ENCODE data around the gene MLF2. TPM values are rescaled to one million over a fixed set of nuclear protein-coding genes. Genes with fewer than 3 reads are reported as not detected.
A peak's percentile ranks its signal among the peaks of the same experiment; 100 is the strongest.

Gene MLF2
- total RNA-seq, 1 donor from 2014 or later: 162 TPM

DNA sequence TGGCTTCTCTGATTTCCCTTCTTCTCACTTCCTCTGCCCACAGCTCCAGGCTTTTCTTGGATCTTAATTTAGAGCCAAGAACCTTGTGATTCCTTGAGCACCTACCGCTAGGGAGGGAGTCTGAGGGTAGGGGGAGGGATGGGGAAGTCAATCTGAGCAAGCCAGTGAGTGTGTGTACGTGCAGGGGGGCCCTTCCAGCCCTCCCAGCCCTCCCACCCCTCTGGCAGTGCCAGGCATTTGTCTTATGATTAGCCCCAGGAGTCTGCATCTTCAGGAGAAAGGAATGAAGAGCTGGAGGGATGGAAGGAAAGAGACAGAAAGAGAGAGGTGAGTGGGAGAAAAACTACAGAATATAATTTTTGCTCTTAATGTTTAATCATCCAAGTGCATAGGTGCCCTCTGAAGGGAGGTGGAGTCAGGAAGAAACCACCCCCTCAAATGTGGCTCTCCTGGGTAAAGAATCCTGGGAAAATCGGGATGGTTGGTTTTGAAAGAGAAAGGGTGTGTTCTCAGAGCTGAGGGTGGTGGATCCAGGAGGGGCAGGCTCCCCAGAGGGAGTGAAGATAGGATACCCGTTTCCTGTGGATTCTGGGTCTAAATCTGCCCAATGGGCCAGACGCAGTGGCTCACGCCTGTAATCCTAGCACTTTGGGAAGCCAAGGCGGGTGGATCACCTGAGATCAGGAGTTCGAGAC, 54.4 kb downstream of the MLF2 start:
- Mint-ChIP-seq H3K27me3 (ENCODE audit: unreplicated experiment) (peaks cover 32% of the 10 kb centered on the region), H3K27ac (ENCODE audit: unreplicated experiment) (no peak overlapping the region), H3K9me3 (ENCODE audit: unreplicated experiment) (no peaks in the 10 kb centered on the region), H3K36me3 (ENCODE audit: unreplicated experiment) (no peaks in the 10 kb centered on the region), H3K4me3 (ENCODE audit: unreplicated experiment) (peak overlapping the region; percentile 74), H3K4me1 (ENCODE audit: unreplicated experiment) (peaks cover 17% of the 10 kb centered on the region)
- TF ChIP-seq, protein P1, sequence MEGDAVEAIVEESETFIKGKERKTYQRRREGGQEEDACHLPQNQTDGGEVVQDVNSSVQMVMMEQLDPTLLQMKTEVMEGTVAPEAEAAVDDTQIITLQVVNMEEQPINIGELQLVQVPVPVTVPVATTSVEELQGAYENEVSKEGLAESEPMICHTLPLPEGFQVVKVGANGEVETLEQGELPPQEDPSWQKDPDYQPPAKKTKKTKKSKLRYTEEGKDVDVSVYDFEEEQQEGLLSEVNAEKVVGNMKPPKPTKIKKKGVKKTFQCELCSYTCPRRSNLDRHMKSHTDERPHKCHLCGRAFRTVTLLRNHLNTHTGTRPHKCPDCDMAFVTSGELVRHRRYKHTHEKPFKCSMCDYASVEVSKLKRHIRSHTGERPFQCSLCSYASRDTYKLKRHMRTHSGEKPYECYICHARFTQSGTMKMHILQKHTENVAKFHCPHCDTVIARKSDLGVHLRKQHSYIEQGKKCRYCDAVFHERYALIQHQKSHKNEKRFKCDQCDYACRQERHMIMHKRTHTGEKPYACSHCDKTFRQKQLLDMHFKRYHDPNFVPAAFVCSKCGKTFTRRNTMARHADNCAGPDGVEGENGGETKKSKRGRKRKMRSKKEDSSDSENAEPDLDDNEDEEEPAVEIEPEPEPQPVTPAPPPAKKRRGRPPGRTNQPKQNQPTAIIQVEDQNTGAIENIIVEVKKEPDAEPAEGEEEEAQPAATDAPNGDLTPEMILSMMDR (IDR thresholded peaks at IDR 0.05): no peak
- DNase-seq (ENCODE audit: extremely low spot score, unreplicated experiment): no peak

Other genes with a start within 250 kb of the MLF2 start
- 1,754 and 1,775 TPM in 2 replicates for gene GAPDH, start 218.6 kb downstream of the MLF2 start, total RNA-seq
- 35.9 and 40.7 TPM in 2 replicates for gene IFFO1, start 197.1 kb downstream of the MLF2 start, total RNA-seq
- gene NOP2, start 184.8 kb downstream of the MLF2 start, total RNA-seq: 32.5 and 34.5 TPM in 2 replicates
- gene CHD4, start 145.8 kb downstream of the MLF2 start, total RNA-seq: 348 and 351 TPM in 2 replicates
- 0.32 and 0.50 TPM in 2 replicates for gene LPAR5, start 117.2 kb downstream of the MLF2 start, total RNA-seq
- 0.73 and 1.0 TPM in 2 replicates for gene ACRBP, start 105.7 kb downstream of the MLF2 start, total RNA-seq
- 56.7 and 58.8 TPM in 2 replicates for gene ING4, start 90.0 kb downstream of the MLF2 start, total RNA-seq
- gene ZNF384, start 63.8 kb downstream of the MLF2 start, total RNA-seq: 66.6 and 68.3 TPM in 2 replicates
- gene PIANP, start 52.3 kb downstream of the MLF2 start, total RNA-seq: 3.9 and 5.2 TPM in 2 replicates
- 61.4 and 73.0 TPM in 2 replicates for gene COPS7A, start 29.1 kb downstream of the MLF2 start, total RNA-seq
- 501 and 554 TPM in 2 replicates for gene PTMS, start 13.2 kb upstream of the MLF2 start, total RNA-seq
- 1.1 and 2.5 TPM in 2 replicates for gene LAG3, start 19.4 kb upstream of the MLF2 start, total RNA-seq
- 0.60 and 0.62 TPM in 2 replicates for gene CD4, start 36.4 kb upstream of the MLF2 start, total RNA-seq
- 11.5 and 12.0 TPM in 2 replicates for gene GPR162, start 68.7 kb upstream of the MLF2 start, total RNA-seq
- gene P3H3, start 75.3 kb upstream of the MLF2 start, total RNA-seq: 86.5 and 90.8 TPM in 2 replicates
- 8.3 and 10.6 TPM in 2 replicates for gene GNB3, start 87.8 kb upstream of the MLF2 start, total RNA-seq
- gene CDCA3, start 98.1 kb upstream of the MLF2 start, total RNA-seq: 8.0 and 9.2 TPM in 2 replicates
- 113 and 114 TPM in 2 replicates for gene USP5, start 99.0 kb upstream of the MLF2 start, total RNA-seq
- gene TPI1, start 114.4 kb upstream of the MLF2 start, total RNA-seq: 408 and 415 TPM in 2 replicates
- gene SPSB2, start 120.2 kb upstream of the MLF2 start, total RNA-seq: 9.2 and 11.5 TPM in 2 replicates
- 9.0 and 11.3 TPM in 2 replicates for gene LRRC23, start 151.7 kb upstream of the MLF2 start, total RNA-seq
- 21.5 and 24.1 TPM in 2 replicates for gene ENO2, start 161.4 kb upstream of the MLF2 start, total RNA-seq
- 117 and 123 TPM in 2 replicates for gene ATN1, start 174.8 kb upstream of the MLF2 start, total RNA-seq
- gene RNU7-1, start 190.7 kb upstream of the MLF2 start, total RNA-seq: not detected in 2 replicates
- 287 and 309 TPM in 2 replicates for gene C12orf57, start 190.9 kb upstream of the MLF2 start, total RNA-seq
- 0.29 and 0.94 TPM in 2 replicates for gene PTPN6, start 198.2 kb upstream of the MLF2 start, total RNA-seq
- gene PHB2, start 217.5 kb upstream of the MLF2 start, total RNA-seq: 202 and 205 TPM in 2 replicates
- gene EMG1, start 217.8 kb upstream of the MLF2 start, total RNA-seq: 29.5 and 29.8 TPM in 2 replicates